ENCODE data around the gene FOSL2.
A peak's percentile ranks its signal among the peaks of the same experiment; 100 is the strongest.

Gene FOSL2

GRCh38 chr2:28413899-28414295, 21.2 kb downstream of the FOSL2 start:
- no peak for DNase-seq

GRCh38 chr2:28414583-28414982, 21.9 kb downstream of the FOSL2 start:
- no peak for DNase-seq

- no peak for DNase-seq
Observed at GRCh38 chr2:28415010-28415409, 22.4 kb downstream of the FOSL2 start.

- DNase-seq: no peak
Observed at GRCh38 chr2:28415715-28416114, 23.1 kb downstream of the FOSL2 start.

- no peak for DNase-seq
Observed at GRCh38 chr2:28419003-28419402, 26.3 kb downstream of the FOSL2 start.

GRCh38 chr2:28419443-28420270, 27.0 kb downstream of the FOSL2 start:
- no peak for DNase-seq

GRCh38 chr2:28420722-28421121, 28.1 kb downstream of the FOSL2 start:
- no peak for DNase-seq

- no peak for DNase-seq
Observed at GRCh38 chr2:28422908-28423741, 30.5 kb downstream of the FOSL2 start.

- peak; percentile 55 for DNase-seq
Observed at GRCh38 chr2:28423856-28424605, 31.4 kb downstream of the FOSL2 start.

GRCh38 chr2:28424799-28425463, 32.3 kb downstream of the FOSL2 start:
- no peak for DNase-seq

GRCh38 chr2:28425464-28425835, 32.8 kb downstream of the FOSL2 start:
- DNase-seq: no peak

- no peak for DNase-seq
Observed at GRCh38 chr2:28427741-28428415, 35.2 kb downstream of the FOSL2 start.

GRCh38 chr2:28428486-28428885, 35.8 kb downstream of the FOSL2 start:
- DNase-seq: no peak

GRCh38 chr2:28429636-28430376, 37.1 kb downstream of the FOSL2 start:
- DNase-seq: no peak

GRCh38 chr2:28430377-28430765, 37.7 kb downstream of the FOSL2 start:
- DNase-seq: no peak

- no peak for DNase-seq
Observed at GRCh38 chr2:28430788-28431418, 38.2 kb downstream of the FOSL2 start.

GRCh38 chr2:28431741-28432140, 39.1 kb downstream of the FOSL2 start:
- no peak for DNase-seq

GRCh38 chr2:28432362-28432761, 39.7 kb downstream of the FOSL2 start:
- no peak for DNase-seq

- DNase-seq: no peak
Observed at GRCh38 chr2:28433215-28433614, 40.6 kb downstream of the FOSL2 start.

- no peak for DNase-seq
Observed at GRCh38 chr2:28433935-28434599, 41.4 kb downstream of the FOSL2 start.
